GM21423 (cell line): ENCODE results near the gene GARIN5B.

Experiments
- ATAC-seq: cut with Tn5 transposase; IDR thresholded peaks from one replicate; pipeline ENCODE4 v1.9.1; 2021; ENCODE audit warnings: mild to moderate bottlenecking, moderate library complexity; ENCODE audit not compliant: unreplicated experiment

Gene GARIN5B

DNA sequence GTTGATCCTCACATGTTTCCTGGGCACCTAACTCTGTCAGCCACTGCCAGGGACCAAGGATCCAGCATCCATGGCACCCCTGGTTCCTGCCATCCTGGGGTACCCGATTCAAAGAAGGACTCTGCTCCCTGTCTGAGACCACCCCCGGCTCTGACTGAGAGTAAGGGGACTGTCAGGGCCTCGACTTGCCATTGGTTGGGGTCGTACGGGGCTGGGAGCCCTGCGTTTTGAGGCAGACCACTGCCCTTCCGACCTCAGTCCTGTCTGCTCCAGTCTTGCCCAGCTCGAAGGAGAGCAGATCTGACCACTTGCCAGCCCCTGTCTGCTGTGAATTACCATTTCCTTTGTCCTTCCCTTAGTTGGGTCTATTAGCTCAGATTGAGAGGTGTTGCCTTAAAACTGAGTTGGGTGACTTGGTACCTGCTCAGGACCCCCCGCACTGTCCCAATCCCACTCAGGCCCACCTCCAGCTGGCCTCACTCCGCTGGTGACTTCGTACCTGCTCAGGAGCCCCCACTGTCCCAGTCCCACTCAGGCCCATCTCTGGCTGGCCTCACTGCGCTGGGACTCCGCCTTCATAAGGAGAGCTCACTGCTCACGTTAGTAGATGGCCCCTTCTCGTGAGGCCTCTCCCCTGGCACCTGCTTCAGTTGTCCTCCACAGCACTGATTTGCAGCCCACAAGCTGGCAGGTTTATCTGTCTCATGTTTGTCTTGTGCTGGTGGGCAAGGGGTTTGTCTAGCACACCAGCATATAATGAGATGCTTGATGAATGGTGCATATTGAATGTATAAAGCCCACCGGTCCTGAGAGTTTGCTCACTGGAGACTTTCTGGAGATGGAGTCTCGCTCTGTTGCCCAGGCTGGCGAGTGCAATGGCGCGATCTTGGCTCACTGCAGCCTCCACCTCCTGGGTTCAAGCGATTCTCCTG is 26.6 kb upstream of the GARIN5B start:
- no peak for ATAC-seq

DNA sequence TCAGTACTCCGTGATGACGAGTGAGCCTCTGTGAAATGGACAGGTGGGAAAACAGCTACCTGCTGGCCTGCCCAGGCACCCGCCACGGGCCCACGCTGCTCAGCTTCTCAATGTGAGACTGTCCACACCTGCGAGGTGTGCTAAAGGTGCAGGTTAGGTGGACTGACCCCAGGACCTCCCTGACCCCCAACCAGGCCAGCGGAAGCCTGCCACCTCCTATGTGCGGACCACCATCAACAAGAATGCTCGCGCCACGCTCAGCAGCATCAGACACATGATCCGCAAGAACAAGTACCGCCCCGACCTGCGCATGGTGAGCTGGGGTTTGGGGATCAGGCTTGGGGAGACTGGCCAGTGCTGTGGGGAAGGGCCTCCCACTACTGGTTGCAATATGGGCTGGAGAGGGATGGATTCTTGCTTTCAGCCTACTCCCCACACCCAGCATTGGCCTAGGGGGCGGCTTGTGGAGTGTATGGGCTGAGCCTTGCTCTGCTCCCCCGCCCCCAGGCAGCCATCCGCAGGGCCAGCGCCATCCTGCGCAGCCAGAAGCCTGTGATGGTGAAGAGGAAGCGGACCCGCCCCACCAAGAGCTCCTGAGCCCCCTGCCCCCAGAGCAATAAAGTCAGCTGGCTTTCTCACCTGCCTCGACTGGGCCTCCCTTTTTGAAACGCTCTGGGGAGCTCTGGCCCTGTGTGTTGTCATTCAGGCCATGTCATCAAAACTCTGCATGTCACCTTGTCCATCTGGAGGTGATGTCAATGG is 24.9 kb upstream of the GARIN5B start:
- no peak for ATAC-seq

DNA sequence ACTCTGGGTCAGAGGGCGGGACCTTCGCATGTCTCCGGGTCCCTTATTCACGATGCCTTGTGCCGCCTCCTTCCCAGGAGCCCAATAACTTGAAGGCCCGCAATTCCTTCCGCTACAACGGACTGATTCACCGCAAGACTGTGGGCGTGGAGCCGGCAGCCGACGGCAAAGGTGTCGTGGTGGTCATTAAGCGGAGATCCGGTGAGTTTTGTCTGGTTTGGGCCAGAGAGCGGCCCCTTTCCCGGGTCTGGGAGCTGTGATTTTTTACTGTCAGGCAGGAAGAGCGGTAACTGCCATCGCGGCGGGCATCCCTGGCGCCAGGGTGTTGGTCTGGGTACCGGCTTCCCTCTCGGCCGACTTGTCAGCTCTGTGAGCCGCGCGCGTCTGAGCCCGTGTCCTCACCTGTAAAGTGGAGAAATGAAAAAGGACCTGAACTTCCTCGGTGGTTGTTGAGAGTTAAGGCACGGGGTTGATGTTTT is 23.5 kb upstream of the GARIN5B start:
- ATAC-seq, result no peak

DNA sequence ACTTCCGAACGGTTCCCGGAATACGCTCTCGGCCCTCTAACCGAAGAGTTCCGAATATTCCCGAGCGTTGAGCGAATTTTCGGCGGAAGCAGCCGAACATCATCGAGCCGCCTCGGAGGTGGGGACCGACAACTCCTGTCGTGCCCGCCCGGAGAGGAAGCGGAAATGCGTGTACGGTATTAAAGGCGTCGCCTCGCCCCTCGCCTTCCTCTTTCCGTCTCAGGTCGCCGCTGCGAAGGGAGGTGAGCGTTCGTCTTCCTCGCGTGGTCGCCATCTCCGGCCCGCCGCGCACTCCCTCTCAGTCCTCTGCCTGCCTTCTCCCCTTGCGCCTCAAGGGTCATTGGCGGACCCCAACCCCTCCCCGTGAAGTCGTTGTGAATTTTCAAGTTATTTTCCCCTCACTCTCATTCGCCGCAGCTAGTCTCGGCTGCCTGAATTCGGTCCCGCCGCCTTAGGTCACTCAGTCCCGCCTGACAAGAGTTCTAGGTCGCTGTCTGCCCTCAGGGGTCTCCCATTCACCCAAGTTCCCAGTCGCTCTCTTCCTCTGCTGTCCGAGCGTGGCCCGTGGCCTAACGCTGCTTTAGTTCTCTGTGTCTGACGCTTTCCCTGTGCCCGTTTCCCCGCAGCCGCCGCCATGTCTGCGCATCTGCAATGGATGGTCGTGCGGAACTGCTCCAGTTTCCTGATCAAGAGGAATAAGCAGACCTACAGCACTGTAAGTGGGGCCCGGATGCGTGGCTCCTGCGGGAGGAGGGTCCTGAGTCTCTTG is 22.8 kb upstream of the GARIN5B start, which contains the start of gene RPL28:
TSS of gene RPL28 (plus strand) at position 209 of the 769 bp plus-strand sequence. CDS start at position 635, 426 bp downstream.
- ATAC-seq, result peak; percentile 66

DNA sequence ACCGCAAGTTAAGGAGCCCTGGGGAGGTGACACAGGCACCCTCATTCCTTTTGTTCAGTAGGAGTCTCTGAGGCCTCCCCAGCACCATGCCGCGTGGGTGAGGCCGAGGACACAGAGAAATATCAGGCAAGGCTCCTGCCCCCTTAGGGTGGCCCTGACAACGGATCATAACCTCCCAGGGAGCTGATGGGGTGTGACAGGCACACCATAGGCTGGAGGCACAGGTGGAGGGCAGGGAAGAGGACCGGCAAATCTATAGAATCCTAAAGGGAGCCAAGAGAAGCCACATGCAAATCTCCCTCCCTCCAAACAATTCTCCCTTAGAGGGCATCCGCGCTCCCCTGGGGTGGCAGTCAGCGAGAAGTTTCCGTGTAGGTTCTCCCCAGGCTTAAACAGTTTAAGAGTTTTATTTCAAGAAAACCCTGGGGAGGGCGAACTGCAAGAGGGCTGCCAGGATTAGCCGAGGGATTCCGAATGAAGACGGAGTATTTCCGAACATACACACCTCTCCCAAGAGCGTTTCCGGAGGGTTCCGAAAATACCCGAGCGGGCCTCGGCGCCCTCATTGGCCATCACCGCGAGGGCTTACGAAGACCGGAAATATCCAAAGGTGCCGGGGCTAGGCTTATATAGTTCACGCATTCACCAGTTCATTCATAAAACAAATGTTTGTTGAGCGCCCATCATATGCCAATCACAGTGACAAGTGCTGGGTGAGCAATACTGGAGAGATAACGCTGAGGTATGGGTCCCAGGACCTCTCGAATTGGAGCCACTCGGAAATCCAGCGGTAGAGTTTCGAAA is 22.1 kb upstream of the GARIN5B start:
- peak; percentile 59 for ATAC-seq

- no peak for ATAC-seq
These were observed 21.3 kb upstream of the GARIN5B start, which contains the start of gene TMEM238 for GRCh38 chr19:55384131-55384919. Gene TMEM238, minus strand, starts transcription at chr19:55384292. Its CDS starts 33 bp downstream, at chr19:55384259.

DNA sequence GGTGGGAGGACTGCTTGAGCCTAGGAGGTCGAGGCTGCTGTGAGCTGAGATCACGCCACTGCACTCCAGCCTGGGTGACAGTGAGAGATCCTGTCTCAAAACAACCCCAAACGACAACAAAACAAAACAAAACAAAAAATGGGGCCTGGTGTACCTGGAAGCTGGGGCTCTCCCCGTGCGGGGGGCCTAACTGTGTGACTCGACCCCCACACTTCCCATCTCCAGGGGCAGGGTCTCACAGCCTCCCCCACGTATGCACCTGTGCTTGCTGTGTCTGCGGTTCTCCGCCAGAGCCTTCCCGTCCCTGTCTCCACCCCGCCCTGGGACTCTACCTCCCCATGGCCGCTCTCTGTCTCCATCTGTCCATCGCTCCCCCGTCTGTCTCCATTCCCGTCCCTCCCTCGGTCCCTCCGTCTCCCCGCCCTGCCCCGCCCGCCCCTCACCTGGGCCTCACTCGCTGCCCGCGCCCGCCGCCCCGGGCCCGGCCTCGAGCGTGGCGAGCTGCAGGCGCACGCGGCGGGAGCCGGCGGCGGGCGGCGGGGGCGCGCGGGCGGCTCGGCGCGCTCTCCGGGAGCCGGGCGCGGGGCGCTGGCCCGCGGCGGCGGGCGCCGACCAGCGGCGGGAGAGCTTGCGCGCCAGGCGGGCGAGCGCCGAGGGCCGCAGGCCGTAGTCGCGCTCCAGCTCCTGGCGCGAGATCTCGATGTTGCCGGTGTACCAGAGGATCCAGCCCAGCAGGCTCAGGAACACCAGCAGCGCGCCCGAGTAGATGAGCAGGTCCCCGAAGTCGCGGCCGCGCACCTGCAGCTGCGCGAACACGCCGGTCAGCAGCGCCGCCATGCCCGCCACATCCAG is 20.4 kb upstream of the GARIN5B start:
- ATAC-seq, result no peak

DNA sequence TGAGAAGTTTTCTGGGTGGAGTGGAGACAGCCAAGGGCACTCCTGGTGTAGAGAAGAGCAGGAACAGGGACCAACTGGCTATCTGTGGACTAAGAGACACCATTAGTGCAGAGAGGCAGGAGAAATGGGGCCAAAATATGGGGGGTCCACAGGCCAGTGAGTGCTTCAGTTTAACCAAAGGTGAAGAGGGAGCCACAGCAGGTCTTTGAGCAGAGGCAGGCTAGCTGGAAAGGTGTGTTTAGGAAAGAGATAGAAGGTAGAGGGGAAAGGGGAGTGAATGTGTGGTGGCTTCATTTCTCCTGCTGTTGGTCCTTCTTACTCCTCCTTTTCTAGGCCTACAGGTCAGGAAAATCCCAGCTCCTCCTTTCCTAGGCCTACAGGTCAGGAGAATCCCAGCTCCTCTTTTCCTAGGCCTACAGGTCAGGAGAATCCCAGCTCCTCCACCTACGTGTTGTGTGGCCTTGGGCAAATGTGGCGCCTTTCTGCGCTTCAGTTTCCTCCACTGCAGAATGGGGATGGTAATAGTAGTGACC is 19.5 kb upstream of the GARIN5B start:
- no peak for ATAC-seq

- no peak for ATAC-seq
These were observed 19.0 kb upstream of the GARIN5B start for GRCh38 chr19:55382013-55382412.

DNA sequence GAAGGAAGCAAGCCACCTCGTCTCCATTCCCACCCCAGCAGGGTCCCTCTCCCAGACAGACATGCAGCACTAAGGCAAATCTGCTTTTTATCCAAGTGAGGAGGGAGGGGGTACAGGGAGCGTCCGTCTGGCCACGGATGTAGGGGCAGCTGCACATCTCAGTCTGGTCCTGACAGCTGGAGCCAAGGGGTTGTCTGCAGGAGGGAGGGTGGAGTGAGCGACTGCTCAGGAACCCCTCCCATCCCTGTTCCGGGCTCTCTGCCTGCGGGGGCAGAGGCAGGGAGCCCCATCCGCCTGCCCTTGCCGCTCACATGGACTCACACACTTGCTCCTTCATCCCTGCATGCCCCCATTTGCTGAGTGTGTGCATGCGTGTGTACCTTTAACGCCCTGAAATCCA is 16.1 kb upstream of the GARIN5B start:
- ATAC-seq, result no peak

DNA sequence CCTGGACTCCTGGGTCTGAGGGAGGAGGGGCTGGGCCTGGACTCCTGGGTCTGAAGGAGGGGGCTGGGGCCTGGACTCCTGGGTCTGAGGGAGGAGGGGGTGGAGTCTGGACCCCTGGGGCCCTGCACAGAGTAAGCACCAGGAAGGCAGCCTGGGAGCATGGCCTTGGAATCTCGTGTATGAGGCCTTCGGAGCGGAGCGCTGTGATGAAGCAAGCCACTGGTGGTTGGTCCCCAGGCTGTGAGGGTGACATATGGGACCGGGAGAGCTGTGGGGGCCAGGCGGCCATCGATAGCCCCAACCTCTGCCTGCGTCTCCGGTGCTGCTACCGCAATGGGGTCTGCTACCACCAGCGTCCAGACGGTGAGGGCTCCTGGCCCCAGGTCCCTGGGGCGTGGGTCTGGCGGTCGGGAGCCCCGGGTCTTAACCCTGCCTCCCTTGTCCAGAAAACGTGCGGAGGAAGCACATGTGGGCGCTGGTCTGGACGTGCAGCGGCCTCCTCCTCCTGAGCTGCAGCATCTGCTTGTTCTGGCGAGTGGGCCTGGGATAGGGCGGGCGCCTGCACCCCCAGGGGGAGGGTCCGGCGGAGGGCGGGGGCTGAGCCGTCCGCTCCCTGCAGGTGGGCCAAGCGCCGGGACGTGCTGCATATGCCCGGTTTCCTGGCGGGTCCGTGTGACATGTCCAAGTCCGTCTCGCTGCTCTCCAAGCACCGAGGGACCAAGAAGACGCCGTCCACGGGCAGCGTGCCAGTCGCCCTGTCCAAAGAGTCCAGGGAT is 14.5 kb upstream of the GARIN5B start:
- no peak for ATAC-seq

DNA sequence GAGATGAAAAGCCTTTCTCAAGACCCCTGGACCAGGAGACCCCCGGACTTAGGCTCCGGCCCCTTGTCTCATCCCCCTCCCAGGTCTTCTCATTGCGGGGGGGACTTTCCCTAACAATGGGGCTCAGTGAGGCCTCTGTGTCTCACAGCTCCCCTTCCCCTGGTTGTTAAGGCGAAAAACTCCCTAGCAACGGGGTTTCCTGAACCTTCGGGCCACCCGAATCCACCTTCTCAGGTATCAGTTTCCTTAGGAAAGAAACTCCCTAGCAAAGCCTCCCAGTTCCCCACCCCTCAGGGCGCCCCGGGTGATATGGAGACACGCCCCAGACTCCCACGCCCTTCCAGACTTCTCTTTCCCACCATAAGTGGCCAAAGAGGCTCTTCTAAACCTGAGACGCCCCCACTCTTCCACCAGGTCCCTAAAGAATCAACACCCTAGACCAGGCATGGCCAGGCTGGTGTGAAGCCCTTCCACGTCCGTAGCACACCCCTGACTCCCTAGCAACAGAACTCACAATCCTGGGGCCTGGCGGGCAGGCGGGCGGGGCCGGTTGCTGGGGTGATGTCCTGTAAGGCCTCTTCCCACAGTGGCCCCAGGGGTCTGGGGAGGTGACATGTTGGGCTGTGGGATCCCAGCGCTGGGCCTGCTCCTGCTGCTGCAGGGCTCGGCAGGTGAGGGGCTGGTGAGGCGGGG is 13.3 kb upstream of the GARIN5B start, which contains the start of gene TMEM190:
TSS of gene TMEM190 (plus strand) at position 586 of the 693 bp plus-strand sequence. CDS start at position 614, 28 bp downstream.
- ATAC-seq, result no peak

- ATAC-seq, result no peak
These were observed 11.1 kb upstream of the GARIN5B start for GRCh38 chr19:55373993-55374757.

DNA sequence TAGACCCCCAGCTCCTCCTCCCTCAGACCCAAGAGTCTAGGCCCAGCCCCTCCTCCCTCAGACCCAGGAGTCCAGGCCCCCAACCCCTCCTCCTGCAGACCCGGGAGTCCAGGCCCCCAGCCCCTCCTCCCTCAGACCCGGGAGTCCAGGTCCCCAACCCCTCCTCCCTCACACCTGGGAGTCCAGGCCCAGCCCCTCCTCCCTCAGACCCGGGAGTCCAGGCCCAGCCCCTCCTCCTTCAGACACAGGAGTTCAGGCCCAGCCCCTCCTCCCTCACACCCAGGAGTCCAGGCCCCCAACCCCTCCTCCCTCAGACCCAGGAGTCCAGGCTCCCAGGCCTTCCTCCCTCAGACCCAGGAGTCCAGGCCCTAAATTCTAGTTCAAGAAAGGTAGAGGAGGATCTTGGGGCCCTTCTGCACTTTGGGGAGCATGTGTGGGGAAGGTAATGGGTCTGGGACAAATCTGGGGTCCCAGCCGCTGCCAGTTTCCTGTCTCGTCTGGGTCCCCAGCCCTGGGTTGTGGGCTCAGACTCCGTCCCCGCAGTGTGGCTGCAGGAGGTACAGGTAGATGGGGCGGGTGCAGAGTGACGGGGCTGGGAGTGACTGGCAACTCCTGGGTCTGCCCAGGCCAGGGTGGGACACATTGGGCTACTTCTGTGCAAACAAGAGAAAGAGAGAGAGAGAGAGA is 10.4 kb upstream of the GARIN5B start:
- no peak for ATAC-seq
